HG02970 (cell line): Measurements from ENCODE around the gene BCL2L12.

Experiments
- ATAC-seq: cut with Tn5 transposase; IDR thresholded peaks from one replicate; pipeline ENCODE4 v1.9.1; 2021; ENCODE audit warnings: mild to moderate bottlenecking, moderate library complexity, moderate number of reproducible peaks; ENCODE audit not compliant: unreplicated experiment, low FRiP score

The BCL2L12 gene

DNA sequence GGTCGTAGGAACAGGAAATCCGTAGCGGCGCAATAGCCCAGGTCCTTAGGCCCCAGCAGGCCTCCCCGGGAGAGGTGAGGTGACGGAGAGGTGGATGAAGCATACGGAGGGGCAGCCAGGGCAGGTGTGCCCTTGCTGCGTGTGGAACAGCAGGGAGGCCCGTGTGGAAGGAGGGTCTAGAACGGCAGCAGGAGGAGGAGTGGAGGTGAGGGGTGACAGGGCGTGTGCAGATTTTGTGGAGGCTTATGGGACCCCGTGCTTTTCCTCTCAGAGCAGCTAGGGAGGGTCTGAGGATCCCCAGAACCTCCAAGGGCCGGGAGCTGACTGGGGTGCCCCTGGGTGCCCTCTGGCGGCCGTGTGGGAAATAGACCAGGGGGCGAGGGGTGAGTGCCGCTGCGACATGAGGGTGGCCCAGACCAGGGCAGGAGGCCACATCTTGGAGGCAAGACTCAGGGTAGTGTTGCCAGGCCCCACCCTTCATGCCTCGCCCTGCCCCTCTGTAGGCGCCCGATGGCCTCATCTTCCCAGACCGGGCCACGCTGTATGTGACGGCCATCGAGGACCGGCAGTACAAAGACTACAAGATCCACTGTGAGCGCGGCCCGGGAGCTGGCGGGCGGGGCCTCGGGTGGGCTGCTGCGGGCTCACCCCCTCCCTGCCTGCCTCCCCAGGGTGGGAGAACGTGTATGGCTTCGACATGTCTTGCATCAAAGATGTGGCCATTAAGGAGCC is 18.7 kb downstream of the BCL2L12 start:
- ATAC-seq = no peak

DNA sequence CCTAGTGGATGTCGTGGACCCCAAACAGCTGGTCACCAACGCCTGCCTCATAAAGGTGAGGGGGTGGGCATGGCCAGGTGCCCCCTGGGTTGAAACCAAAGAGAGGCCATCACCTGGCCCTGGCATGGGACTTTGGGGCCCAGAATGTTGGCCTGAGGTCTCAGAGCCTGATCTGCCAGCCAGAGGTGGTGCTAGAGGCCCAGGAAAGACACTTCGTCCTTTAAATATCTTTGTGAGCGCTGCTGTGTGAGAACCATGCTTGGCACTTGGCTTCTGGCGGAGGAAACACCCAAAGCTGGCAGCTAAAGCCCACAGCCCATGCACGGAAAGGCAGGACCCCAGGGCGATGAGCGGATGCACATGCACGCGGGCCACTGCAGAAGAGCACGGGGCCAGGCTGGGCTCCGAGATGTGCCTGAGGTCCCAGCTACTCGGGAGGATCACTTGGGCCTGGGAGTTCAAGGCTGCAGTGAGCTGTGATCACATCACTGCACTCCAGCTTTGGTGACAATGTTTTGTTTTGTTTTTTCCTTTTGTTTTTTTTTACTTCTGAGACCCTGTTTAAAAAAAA is 19.3 kb downstream of the BCL2L12 start:
- no peak for ATAC-seq

DNA sequence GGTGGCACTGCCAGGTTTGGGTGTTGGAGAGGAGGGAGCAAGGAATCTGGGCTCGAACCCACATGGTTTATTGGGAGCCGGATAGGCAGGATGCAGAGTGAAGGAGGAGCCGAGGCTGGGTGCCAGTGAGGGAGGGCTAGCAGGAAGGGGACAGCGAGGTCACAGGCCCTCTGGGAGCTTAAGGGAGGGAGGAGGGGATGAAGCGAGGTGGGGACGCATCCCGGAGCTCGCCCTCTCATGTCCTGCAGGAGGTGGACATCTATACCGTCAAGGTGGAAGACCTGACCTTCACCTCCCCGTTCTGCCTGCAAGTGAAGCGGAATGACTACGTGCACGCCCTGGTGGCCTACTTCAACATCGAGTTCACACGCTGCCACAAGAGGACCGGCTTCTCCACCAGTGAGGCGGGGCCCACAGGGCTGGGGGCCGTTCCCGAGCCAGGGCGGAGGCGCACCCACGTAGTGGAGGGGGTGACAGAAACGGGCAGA is 20.2 kb downstream of the BCL2L12 start:
- no peak for ATAC-seq

DNA sequence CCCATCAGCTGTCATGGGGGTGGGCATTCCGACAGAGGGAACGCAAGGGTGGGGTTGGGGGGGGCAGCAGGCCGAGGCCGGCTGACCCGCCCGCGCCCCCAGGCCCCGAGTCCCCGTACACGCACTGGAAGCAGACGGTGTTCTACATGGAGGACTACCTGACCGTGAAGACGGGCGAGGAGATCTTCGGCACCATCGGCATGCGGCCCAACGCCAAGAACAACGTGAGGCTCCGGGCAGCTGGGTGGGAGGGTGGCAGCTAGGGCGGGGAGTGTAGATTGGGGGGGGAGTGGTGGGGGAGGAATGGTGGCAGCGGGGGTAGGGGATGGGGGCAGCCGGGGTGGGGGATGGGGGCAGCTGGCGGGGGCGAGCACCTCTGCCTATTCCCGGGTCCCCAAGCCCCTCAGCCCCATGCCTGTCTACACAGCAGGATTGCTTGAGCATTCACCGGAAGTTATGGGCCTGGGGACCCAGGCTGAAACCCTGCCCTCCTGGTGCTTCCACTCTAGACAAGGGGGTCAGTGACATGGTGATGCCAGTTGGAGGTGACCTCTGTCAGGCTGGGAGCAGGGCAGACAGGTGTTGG is 20.9 kb downstream of the BCL2L12 start:
- ATAC-seq = no peak

DNA sequence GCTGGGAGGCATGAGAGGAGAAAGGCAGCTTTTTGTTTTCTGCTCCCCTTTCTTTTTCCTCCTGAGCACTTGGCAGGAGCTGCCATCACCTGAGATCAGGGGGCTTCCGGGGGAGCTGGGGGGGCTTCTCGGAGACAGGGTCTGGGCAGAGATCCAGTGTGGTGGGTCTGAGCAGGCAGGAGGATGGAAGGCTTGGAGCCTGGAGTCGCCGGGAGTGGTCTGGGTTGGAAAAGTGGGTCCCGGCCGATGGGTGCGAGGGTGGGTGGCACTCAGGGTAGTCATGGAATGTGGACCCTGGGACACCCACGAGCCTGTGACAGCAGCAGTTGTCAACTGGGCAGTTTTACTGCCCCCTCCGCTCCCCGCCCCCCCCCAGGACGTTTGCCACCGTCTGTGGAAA is 21.4 kb downstream of the BCL2L12 start:
- ATAC-seq = no peak

DNA sequence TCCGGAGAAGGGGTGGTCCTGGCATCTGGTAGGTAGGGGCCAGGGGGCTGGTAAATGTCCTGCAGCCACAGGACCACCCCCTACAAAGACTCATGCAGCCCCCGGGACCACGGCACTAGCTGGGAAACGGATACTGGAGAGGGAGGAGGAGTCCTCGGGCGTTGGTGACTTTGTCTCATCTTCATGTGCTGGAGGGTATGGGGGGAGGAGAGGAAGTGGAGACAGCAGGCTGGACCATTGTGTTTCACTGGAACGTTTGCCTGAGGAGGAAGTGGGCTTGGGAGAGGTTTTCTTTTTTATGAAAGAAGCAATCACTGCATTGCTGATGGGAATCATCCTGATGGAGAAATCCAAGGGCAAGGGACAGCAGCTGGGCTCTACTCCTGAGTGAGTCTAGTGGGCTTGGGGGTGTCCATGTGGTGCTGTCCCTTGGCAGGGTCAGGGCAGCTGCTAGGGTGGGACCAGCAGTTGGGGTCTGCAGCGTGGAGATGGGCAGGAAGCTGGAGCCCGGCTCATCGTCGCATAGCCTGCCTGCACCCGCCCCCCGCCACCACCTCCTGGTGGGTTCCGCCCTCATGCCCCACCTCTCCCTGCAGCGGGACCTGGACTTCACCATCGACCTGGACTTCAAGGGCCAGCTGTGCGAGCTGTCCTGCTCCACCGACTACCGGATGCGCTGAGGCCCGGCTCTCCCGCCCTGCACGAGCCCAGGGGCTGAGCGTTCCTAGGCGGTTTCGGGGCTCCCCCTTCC is 22.0 kb downstream of the BCL2L12 start:
- ATAC-seq = no peak

DNA sequence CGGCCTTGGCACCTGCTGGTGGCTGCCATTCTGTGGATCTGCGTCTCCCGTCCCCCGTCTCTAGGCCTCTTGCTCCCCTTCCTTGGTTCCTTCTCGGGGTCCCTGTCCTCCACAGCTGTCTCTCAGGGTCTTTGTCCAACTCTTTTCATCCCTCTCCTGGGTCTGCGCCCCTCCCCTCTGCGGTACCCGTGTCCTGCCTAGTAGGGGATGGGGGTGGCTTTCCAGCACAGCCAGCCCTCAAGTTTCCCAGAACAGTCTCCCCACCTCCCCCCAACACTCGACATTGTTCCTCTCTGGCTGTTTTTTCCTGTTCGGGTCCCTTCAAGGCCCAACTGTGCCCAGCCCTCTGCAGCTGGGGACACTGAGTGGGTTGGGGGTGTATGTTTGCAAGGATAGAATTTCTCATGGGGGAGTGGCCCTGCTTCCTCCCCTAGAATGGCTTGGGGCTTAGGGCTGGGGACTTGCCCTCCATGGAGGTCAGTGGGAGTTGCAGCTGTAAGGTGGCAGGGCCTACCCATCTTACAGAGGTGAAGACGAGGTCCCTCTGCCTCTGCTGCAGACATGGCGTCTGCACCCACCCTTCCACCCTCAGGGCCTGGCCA is 22.9 kb downstream of the BCL2L12 start:
- no peak for ATAC-seq

DNA sequence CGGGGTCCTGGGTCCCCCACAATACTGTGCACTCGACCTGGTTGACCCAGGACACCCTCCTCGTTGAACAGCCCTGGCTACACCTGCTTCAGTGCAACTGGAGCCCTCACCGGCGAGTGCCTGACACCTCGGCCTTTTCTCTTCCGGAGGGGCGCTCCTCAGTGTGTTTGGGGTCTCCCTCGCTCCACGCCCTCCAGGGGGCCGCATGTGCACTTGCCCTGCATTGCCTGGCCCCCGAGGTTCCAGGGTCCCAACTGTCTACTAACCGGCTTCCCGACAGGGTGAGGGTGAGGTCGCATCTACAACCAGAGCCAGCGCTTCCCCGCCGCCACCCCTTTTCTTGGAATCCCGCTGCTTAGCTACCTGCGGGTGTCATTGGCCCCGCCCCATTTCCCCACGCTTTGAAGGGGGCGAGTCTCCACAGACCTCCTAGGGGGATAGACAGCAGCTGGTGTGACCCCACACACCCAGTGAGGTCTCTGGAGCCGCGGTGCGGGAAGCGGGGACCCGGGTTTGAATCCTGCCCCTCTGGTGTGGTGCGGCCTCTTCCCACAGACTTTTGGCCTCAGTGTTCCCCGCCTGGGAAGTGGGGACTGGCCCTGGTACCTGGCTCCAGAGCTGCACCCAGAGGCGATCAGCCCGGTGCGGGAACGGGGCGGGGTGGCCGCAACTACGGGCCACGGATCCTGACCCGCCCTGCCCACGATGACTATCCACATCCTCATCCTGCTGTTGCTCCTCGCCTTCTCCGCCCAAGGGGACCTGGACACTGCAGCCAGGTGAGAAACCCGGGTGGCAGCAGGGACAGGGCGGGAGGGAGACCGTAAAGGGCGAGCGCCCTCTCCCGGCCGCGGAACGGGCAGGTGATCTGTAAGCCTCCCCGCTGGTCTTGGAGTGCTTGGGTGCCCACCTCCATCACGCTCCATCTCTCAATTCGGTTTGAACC is 23.7 kb downstream of the BCL2L12 start, which contains the start of gene ADM5:
Gene ADM5, plus strand, starts transcription at position 462 of the 946 bp plus-strand sequence. Its CDS starts 244 bp downstream, at position 706.
- ATAC-seq = no peak

DNA sequence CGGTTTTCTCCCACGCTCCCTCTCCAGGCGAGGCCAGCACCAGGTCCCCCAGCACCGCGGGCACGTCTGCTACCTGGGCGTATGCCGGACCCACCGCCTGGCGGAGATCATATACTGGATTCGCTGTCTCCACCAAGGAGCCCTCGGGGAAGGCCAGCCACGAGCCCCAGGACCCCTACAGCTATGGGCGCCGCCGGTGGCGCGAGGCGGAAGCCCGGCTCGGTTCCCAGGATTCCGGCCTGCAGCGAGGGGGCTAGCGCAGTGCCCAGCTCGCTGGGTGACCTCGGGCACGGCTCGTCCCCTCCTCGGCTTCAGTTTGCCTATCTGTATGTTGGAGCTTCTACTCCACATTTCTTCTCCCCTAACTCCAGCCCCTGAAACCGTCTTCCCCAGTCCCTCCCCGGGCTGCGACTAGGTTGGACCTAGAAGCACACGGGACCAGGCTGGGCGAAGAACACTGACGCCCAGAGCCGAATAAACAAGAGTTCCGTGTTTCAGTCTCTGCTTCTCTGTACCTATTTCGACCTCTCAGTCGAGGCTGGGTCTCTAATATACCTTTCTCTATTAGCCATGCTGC is 24.4 kb downstream of the BCL2L12 start:
- no peak for ATAC-seq

DNA sequence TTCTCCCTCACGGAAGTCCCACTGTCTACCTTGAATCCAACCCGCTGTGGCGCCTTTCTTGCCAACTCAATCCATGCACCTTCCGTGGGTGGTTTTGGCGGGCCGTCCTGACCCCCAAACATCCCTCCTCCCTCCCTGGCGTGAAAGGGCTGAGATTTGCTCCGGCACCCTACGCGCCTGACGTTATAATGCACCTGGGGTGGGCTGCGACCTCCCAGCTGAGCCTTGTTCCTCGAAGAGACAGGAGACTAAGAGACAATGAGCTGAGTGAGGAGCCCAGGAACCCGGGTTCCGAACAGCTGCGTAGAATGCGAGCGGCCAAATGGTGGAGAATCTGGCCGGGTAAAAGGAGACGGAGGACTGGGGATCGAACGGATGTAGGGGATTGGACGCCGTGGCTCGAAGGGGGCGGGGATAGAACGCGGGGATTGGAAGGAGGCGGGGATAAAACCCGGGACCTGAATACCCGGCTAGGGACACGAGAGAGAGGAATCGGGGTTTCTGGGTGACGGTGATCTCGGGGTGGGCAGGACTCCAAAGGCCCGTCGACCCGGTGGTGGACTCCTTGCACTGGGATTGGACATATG is 25.0 kb downstream of the BCL2L12 start, which contains the start of gene CPT1C:
Gene CPT1C, plus strand, starts transcription at position 461 of the 587 bp plus-strand sequence. CDS start 1,137 bp downstream, outside the sequence.
- no peak for ATAC-seq

DNA sequence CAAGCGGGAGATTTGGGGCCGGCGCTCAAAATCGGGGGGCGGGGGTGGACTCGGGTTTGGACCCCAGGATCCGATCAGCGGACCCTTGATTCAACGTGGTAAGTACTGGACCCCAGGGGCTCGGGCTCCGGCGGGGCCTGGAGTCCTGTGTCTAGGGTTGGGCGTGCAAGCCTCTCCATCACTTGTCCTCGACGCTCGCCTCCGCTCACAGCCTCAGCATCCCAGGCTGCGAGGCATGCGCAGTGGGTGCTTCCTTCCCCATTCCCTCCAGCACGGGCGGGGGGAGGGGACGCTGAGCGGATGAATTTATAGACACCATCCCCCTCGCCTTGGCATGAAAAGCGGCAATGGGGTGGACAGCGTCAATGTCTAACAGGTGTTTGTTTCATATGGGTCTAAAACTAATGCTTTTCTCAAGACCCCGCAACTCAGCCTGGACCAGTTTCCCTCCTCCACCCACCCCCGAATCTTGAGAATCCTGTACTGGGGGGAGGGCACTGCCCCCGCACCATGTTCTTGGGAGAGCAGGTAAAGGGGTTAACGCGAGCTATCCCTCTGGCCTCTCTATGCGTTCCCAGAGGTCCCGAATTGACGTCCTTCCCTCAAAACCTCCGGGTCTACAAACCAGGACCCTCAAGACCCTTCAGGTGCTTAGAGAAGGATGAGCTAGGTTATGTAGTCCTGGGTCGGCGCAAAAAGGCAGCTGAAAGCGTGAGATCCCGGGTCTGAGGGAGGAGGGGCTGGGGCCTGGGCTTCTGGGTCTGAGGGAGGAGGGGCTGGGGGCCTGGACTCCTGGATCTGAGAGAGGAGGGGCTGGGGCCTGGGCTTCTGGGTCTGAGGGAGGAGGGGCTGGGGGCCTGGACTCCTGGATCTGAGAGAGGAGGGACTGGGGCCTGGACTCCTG is 25.8 kb downstream of the BCL2L12 start:
- ATAC-seq = no peak

DNA sequence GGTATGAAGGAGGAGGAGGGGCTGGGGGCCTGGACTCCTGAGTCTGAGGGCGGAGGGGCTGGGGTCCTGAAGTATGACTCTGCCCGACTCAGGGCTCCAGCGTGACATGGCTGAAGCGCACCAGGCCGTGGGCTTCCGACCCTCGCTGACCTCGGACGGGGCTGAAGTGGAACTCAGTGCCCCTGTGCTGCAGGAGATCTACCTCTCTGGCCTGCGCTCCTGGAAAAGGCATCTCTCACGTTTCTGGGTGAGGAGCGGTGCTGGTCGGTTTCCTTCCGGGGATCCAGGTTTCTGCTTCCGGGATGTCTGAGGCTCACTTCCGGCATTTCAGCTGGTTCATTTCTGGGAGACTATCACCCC is 26.4 kb downstream of the BCL2L12 start:
- ATAC-seq = no peak

DNA sequence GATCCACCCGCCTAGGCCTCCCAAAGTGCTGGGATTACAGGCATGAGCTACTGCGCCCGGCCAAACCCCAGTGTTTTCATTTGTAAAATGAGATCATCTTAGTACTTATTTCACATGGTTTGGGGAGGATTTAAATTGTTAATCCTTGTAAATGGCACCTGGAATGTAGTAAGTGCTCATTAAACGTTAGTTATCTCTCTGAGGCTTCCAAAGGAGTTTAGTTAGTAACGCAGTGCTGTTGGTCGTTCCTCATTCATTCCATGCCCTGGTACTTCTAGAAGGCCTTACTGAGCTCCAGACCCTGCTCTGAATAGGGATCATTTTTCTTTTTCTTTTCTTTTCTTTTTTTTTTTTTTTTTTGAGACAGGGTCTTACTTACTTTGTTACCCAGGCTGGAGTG is 30.4 kb downstream of the BCL2L12 start:
- no peak for ATAC-seq

DNA sequence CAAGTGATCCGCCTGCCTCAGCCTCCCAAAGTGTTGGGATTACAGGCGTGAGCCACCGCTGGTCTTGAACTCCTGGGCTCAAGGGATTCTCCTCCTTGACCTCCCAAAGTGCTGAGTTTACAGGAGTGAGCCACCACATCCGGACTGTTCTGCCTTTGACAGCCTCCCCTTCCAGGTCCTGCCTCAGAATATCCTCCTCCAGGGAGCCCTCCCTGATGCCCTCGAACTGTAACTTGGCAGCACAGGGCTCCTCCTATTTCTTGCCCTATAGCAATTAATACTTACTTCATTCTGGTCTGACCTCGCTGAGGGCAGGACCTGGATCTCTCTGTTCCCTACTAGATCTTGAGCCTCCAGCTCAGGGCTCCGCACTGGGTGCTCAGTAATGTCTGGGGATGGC is 31.1 kb downstream of the BCL2L12 start:
- ATAC-seq = no peak

DNA sequence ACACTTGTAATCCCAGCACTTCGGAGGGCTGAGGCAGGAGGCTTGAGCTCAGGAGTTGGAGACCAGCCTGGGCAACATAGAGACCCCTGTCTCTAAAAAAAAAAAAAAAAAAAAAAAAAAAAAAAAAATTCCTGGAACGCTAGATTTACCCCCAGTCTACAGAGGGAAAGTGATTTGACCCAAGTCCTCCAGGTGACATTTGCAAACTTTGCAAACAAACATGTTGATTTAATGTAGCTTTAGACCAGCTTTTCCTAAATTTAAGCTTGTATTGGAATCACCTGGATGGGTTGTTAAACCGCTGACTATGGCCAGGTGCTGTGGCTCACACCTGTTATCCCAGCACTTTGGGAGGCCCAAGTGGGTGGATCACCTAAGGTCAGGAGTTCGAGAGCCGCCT is 33.6 kb downstream of the BCL2L12 start:
- no peak for ATAC-seq

DNA sequence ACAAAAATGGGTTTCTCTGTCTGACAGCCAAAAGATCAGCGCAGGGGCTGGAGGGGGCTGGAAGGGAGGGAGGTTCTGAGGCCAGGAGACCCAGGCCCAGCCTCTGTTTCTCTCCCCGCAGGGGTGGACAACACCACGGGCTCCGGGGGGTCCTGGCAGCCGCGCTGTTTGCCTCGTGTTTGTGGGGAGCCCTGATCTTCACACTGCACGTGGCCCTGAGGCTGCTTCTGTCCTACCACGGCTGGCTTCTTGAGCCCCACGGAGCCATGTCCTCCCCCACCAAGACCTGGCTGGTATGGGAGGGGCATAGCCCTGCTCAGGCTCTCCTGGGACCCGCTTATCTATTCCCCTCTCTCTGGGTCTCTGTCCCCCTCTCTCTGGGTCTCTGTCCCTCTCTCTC is 34.8 kb downstream of the BCL2L12 start:
- ATAC-seq = no peak

DNA sequence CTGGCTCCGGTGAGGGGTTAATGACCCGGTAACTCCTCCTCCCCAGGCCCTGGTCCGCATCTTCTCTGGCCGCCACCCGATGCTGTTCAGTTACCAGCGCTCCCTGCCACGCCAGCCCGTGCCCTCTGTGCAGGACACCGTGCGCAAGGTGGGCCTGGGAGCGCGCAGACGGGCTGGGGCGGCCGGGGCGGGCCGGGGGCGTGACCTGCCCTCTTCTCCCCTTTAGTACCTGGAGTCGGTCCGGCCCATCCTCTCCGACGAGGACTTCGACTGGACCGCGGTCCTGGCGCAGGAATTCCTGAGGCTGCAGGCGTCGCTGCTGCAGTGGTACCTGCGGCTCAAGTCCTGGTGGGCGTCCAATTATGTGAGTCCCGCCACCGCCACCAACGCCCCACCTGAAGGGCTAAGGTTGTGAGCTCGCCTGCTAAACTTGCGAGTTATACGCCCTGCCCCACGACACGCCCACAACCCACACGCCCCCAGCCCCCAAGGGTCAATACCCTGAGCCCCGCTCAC is 35.6 kb downstream of the BCL2L12 start:
- ATAC-seq = no peak
